ENCODE measurements around the gene UBE2E1.
"Not testable (repeated sequence)": the region's sequence is repeated elsewhere in the genome, so short reads cannot be mapped to it uniquely, and the experiment has no call there.

UBE2E1 gene

GRCh38 chr3:23917679-23918303 lies 112.0 kb downstream of the UBE2E1 start:
- not testable (repeated sequence) for DNase-seq (ENCODE audit: low read depth)

GRCh38 chr3:23918331-23918730 lies 112.6 kb downstream of the UBE2E1 start:
- DNase-seq (ENCODE audit: low read depth), result not testable (repeated sequence)

GRCh38 chr3:23919628-23920027 lies 113.9 kb downstream of the UBE2E1 start:
- no peak for DNase-seq (ENCODE audit: low read depth)

GRCh38 chr3:23920151-23920655 lies 114.4 kb downstream of the UBE2E1 start:
- DNase-seq (ENCODE audit: low read depth), result no peak

GRCh38 chr3:23921052-23921511 lies 115.3 kb downstream of the UBE2E1 start:
- DNase-seq (ENCODE audit: low read depth), result no peak

GRCh38 chr3:23923786-23924185 lies 118.0 kb downstream of the UBE2E1 start:
- DNase-seq (ENCODE audit: low read depth), result no peak

- DNase-seq (ENCODE audit: low read depth), result no peak
Measured at GRCh38 chr3:23926246-23926645, 120.5 kb downstream of the UBE2E1 start.

GRCh38 chr3:23926736-23927135 lies 121.0 kb downstream of the UBE2E1 start:
- no peak for DNase-seq (ENCODE audit: low read depth)

- no peak for DNase-seq (ENCODE audit: low read depth)
Measured at GRCh38 chr3:23928524-23928923, 122.8 kb downstream of the UBE2E1 start.

- DNase-seq (ENCODE audit: low read depth), result no peak
Measured at GRCh38 chr3:23931597-23931996, 125.8 kb downstream of the UBE2E1 start.

- no peak for DNase-seq (ENCODE audit: low read depth)
Measured at GRCh38 chr3:23932571-23932970, 126.8 kb downstream of the UBE2E1 start.

GRCh38 chr3:23934253-23934652 lies 128.5 kb downstream of the UBE2E1 start:
- DNase-seq (ENCODE audit: low read depth), result no peak

GRCh38 chr3:23937296-23937695 lies 131.5 kb downstream of the UBE2E1 start:
- no peak for DNase-seq (ENCODE audit: low read depth)

- no peak for DNase-seq (ENCODE audit: low read depth)
Measured at GRCh38 chr3:23938688-23939087, 132.9 kb downstream of the UBE2E1 start.

- no peak for DNase-seq (ENCODE audit: low read depth)
Measured at GRCh38 chr3:23940775-23941174, 135.0 kb downstream of the UBE2E1 start.

All from activated T-cell treated with anti-CD3 and anti-CD28 coated beads for 48 hours (primary cell).